GM18873 (cell line): ENCODE results near the gene LRMDA.

Experiments
- ATAC-seq: cut with Tn5 transposase; IDR thresholded peaks from one replicate; pipeline ENCODE4 v1.9.1; 2021; ENCODE audit warnings: mild to moderate bottlenecking, moderate library complexity, moderate number of reproducible peaks; ENCODE audit not compliant: unreplicated experiment, low FRiP score

The LRMDA gene

DNA sequence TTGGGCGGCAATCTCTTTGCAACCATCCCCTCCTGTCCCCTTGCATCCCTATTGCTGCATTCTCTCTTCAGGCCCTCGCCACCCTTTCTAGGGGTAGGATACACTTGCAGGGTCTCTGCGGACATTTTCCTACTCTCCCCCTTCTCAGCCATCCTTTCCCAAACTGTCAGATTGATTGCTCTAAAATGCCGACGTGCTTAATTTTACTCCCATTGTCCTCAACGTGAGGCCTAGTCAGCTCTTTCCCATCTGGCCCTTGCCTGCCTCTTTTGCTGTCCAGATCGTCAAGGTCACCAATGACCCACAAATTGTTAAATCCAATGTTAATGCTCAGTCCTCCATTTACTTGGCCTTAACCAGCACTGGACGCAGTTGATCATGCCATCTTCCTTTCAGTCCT, 12.7 kb upstream of the LRMDA start:
- ATAC-seq = no peak

DNA sequence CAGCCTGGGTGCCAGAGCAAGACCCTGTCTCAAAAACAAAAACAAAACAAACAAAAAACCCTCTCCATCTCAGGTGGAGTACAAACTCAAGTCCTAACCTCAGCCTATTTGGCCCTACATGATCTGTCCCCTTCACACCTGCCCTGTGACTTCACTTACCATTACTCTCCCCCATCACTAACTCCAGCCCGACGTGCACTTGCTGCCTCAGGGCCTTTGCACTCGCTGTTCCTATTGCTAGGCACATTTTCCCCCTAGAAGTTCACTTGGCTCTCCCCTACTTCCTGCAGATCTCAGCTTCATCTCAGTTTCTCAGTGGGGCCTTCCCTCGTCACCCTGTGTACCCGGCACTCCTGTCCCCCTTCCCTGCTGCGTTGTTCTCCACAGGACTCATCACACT, 8.5 kb upstream of the LRMDA start:
- no peak for ATAC-seq

DNA sequence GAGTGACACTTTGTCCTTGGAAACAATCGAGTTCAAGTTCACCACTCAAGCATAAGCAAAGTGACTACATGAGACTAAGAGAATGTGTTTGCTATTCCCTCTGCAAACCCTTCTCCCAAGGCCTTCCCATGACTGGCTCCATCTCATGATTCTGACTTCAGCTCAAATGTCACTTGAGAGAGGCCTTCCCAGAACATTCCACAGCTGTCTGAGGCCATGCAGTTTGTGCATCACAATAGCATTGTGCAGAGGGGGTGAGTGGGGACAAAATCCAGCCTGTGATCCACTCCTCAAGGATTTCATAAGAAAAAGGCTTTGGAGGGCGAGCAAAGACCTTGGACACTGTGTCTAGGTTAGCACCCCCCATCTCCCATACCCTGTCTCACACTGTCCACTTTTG, 6.9 kb upstream of the LRMDA start:
- no peak for ATAC-seq

DNA sequence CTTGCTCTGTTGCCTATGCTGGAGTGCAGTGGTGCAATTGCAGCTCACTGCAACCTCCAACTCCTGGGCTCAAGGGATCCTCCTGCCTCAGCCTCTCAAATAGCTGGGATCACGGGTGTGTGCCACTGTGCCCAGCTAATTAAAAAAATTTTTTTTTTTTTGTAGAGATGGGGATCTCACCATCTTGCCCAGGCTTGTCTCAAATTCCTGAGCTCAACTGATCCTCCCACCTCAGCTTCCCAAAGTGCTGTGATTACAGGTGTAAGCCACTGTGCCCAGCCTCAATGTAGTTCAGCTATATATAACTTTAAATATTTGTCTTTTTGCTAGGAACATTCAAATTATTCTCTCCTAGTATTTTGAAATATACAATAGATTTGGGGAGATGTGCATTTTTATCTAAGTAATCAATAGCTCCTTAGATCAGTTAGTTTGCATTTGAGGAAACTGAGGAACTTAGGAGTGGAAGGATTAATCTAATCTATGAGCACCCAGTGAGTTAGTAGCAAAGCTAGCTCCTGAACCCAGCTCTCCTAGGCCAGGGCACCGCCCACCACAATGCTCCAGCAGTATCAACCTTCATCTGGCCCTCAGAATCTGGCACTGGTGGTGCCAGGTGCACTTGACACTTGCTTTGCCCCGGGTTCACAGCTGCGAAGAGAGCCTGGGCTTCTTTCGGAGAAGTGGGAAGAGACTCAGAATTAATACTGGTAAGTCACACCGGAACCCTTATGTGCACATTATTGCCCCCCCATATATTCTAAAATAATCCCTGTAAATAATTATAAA, 5.9 kb upstream of the LRMDA start:
- ATAC-seq = no peak

DNA sequence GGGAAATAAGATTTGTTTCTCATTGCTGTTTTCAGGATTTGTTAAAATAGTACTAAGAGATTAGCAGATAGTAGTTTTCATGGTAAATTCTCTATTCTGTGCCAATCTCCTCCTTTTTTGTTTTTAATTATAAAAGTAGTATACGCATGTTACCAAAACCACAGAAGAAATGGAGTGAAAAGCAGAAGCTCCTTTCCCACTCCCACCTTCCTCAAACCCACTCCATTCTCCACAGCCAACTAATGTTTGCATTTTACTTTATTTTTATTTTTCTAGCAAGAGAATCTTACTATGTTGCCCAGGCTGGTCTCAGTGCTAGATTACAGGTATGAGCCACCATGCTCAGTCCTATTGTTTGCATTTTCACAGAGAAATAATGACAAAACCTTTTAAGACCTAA, 4.5 kb upstream of the LRMDA start:
- no peak for ATAC-seq

DNA sequence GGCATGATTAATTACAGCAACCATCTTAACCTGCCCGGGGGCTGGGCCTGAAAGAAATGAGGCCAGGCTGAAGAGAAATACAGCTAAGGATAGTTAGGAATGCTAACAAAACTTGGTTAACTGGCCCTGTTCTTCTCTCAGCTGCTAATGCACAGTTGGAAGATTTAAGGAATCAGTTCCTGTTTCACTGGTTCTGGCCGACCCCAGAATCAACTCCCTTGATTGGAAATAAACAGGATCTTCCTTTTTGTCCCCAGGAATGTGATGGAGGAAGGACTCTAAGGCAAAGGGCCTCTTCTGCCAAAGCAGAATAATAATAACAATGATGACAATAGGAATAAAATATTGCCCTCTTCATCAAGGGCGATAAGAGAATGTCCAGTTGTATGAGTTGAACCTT, 3.5 kb upstream of the LRMDA start:
- no peak for ATAC-seq

DNA sequence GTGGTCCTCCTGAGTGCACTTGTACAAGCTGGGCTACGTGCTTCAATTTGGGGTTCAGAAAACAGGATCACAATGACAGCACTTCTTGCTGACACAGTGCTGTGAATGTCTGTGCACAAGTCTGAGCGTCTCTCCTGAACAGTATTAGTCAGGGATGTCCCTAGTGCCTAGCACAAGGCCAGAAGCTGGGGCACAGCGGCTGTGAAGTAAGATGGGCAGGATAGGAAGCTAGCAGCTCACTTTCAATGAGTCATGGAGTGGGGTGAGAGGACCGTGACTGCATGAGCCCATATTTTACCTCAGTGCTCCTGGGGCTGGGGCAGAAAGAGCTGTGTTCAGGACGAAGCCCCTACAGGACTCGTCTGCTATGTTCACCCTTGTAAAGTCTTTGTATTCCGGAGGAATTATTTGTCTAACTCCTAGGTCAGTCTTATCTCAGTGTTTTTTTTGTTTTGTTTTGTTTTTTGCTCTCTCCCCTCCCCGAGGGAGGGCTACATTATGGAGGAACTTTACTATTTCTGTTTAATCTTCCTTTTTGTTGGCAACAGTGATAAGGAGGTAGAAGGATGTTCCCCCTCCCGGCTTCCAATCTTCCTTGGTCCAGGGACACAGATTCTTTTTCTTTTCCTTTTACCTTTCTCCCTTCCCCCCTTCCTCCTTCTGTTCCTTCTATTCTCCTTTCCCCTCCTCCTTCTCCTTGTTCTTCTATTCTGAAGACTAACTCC, 2.8 kb upstream of the LRMDA start:
- no peak for ATAC-seq

DNA sequence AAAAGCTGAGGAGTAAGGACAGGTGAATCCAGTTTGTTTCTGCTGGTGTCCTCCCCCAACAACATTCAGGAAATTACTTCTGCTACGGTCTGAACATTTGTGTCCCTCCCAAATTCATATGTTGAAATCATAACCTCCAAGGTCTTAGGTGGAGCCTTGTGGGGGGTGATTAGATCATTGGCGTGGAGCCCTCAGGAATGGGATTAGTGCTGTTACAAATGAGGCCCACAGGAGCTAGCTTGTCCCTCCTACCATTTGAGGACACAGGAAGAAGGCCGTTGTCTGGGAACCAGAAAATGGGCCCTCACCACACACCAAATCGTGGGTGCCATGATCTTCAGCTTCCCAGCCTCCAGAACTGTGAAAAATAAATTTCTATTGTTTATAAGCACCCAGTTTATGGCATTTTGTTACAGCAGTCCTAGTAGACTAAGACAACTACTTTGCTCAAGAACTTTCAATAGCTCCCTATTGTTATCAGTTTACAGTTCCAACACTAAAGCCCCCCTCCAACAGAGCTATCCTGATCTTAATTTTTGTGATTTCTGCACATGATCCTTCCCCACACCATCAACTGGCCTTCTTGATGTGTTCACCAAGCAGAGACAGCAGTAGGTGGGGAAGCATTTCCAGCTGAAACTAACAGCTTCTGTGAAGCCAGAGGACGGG, 2.1 kb upstream of the LRMDA start:
- ATAC-seq = no peak

DNA sequence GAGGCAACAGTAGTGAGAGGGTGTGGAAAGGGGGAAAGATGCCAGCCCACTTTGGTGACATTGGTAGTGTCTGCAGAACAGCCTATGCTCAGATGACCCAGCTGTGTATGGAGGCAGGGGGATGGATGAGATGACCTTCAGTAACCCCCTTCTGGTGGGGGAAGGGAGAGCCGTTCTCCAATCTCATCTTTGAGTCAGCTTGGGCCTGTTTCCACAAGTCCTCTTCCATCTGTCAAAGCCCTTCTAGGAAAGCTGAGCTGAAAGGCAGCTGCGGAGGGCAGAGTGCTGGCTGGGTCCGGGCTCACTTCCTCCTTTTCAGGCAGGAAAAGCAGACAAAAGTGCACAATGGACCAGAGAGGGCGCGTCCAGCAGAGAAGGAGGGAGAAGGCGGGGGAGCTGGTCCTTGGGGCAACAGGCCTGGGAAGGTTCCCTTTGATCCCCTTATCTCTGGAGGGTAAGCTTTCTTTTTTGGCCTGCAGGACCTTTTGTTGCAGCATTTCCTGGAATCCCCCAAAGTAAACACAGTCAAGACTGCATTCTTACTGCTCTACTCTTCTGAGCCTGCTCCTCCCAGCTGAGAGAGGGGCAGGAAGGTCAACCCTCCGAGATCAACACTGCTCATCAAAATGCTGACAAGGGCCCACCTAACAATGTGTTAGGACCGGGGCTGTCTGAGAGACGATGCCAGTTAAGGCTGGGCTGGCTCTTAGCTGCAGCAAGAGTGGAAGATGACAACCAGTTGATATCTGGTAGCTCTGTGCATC, 1.2 kb upstream of the LRMDA start:
- ATAC-seq = no peak

DNA sequence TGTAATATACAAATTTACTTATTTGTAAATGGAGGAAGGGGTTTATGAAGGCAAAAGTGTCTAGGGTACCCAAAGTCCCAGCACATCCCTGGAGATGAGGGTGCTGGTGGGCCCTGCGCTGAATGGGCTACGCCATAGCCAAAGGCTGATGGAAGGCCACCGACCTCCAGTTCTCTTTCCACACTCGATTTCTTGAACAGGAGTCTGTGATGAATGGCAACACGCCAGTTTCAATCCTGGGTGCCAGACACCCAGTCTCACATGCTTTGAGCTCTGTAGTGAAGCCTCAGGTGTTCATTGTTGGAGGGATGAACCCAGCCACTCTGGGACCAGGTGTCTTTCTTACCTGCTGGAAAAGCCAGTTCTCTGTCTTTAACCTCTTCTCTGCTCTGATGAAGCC, 752 bp downstream of the LRMDA start:
- ATAC-seq = no peak

DNA sequence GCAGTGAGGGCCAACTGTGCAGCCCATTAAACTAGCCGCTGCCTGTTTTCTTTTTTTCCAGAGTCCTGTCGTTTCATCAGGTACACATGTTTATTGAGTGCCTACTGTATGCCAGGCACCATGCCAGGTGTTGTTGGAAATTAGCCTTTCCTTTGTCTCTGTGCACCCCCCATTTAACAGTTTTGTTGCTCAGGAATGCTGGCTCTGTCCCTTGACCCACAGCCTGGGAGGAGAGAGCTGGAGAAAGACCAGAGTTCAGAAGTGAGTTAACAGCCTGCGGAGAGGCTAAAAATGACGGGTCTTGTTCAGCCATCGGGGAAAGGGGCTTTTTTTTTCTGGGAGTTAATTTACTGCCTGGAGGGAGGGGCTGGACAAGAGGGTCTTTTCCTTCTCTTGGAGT, 1.3 kb downstream of the LRMDA start:
- ATAC-seq = no peak

DNA sequence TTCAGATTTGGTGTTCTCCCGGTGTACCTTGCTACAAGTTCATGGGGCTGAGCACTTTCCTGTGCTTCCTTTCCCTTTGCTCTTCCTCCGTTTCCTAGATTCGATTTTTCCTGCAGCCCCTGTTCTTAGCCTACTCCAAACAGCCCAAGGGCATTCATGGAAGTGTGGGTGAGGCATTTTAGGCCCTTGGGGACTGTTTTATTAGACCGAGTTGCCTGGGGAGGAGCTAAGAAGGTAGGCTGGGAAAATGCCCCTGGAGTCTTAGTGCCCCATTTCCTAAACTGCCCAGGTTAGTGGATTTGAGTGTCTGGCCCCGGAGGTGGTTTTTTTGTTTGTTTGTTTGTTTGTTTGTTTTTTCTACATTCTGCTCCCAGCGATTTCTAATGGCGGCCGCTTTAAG, 1.8 kb downstream of the LRMDA start:
- no peak for ATAC-seq

DNA sequence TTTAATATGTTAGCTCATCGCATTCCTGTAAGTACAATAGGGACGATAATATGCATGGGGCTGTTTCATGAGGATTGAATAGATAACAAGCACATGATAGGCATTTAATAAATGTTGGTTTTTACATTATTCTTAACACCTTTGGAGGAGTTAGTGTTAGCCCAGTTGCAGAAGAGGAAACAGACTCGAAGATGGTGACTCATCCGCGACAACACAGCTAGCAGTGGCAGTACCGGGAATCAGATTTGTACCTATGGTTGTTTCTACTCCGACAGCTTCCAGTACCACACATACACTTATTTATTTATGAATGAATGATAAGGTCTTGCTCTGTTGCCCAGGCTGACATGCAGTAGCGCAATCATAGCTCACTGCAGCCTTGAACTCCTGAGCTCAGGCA, 2.9 kb downstream of the LRMDA start:
- no peak for ATAC-seq

DNA sequence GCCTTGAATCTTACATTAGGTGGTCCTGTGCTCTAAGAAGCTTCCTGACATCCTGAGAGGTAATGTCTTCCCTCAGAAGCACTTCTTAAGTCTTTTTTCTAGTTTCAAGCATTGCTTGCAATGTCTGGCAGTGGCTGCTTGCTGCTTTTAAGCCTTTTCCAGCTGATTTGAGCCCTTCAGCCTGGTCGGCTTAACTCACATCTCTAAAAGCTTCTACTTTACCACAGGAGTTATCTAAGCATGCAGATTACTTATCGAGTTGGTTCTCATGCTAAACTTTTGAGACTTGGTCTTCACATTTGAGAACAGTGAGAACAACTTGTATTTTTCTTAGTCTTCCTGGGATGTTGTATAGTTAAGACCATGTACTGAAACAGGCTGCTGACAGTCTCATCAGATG, 3.9 kb downstream of the LRMDA start:
- no peak for ATAC-seq

DNA sequence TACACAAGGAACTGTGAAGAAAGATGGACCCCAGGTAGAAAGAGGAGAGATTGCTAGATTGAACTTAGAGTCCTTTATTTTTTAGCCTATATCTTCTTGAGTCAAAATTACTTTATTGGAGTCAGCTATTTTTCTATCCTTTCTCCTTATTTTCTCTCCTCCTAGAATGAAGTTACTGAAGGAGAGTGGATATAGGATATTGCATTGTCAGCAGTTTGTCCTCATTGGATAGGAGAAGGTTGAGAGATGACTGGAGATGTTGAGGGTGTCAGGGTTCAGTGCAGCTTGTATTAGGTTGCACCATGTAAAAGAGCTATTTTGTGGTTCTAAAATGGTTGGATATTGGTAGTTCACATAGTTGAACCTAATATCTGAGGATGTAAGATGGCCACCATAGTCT, 5.5 kb downstream of the LRMDA start:
- no peak for ATAC-seq

DNA sequence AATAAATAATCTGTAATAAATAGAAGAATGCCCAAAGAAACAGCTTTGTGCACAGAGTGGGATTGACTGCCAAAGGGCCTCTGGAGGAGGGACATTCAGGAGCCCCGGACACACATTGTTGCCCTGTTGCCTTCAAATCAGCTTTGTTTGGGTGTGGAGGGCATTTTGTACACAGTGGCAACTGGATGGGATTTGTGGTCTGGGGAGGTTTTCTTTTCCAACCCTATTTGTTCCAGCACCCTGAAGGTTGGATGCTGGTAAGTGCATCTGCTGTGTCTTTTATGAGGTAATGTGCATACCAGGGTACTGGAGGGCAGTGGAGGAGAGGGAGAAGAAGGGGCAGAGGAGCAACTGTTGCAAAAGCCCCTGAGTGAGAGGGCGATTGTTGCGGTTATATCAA, 6.3 kb downstream of the LRMDA start:
- no peak for ATAC-seq

DNA sequence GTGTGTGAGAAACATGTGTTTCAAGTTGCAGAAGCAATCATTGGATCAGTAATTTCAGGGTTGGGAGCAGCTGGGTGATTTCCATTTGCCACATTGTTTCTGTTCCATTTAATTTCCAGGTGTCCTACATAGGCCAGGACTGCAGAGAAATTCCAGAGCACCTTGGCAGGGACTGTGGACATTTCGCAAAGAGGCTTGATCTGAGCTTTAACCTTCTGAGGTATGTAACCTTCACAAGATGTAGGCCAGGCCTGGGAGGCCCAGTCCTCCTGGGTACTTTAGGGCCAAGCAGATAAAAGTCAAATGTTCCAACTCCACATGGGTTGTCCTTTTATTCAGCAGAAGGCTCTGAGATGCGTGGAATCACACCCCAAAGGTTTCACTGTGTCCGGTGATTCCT, 6.9 kb downstream of the LRMDA start:
- ATAC-seq = no peak

DNA sequence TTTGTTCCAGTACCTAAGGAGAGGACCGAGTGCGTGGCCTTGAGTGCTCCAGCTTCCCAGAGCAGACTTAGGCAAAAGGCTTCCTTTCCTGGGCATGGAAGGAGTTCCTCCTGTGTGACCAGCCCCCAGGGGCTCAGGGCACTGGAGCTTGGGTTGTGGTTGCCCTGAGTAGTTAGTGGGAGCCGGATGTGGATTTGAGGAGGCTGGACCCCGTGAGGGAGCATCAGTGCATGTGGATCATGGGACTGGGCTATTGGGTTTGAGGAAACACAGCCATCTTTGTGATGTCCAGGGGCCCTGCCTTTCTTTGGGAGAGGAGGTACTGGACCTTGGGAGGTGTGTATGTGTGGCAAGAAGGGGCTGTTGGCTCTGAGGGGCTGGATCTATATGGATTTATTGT, 8.4 kb downstream of the LRMDA start:
- no peak for ATAC-seq

DNA sequence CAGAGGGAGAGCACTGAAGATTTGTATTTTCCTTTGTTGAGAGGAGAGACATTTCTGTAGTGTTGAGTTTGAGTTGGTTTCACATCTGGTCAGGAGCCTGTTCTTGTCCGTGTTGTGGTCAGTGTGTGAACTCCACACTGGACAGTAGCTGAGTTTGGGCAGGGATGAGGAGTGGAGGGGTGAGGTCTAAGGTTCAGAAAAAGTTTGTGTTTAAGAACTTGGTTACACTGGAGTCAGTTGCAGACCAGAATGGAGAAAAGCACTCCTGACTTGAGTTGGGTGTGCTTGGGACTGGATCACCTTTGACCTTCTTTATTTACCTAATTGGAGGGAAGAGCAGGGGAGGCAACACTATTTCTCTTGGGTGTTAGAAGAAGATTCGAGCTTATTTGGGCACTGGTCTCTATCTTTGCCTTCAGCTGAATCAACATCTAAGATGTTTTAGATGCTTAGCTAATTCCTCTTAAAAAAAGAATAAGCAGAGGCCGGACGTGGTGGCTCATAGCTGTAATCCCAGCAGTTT, 8.9 kb downstream of the LRMDA start:
- no peak for ATAC-seq

DNA sequence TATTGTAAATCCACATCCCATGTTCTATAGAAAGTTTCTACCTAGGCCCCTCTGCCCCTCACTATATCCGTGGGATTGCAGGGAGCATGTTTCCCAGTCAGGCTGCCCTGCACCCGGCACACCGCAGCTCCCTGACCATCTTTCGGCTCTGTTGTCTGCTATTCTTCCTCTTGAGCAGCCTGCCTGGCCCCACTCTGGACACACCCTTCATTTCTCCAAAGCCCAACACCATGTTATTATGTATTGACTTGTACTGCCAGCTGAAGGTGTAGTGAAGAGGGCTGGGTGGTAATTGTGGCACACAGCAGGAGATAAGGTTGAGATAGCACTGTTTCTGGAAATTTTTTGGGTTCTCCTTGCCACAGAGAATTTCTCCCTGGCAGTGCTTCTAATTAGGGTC, 9.8 kb downstream of the LRMDA start:
- ATAC-seq = no peak

DNA sequence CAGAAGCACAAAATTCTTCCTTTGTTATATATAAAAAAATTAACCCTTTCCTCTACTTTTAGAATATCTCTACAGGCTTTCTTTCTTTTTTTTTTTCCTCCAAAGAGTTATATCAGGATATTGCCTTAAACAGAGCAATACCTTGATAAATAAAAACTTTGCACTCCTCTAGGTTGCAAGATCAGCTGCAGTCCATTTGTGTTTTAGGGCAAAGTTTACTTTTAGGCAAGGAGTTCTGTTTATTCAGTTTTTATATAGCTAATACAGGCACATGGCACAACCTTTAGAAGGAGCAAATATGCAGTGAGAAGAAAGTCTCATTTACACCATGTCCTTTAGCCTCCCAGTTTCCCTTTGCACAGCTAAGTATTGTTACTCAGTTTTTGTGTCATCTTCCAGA, 10.3 kb downstream of the LRMDA start:
- ATAC-seq = no peak
